Measurements from ENCODE around the gene RGPD5. TPM values are rescaled to one million over a fixed set of nuclear protein-coding genes. Genes with fewer than 3 reads are reported as not detected.
"Not testable (repeated sequence)": the region's sequence is repeated elsewhere in the genome, so short reads cannot be mapped to it uniquely, and the experiment has no call there.

RGPD5 gene
- polyA plus RNA-seq, 2 of the 4 experiments (the other 2 are of a cell fraction), result 9.8 to 24.8 TPM

- H3K4me2 ChIP-seq; FAIRE-seq; POLR2A ChIA-PET; CTCF ChIA-PET; ATAC-seq; H3K27ac ChIP-seq; H3K4me3 ChIP-seq; H3K9me3 ChIP-seq; DNase-seq (ENCODE audit: low read depth in 1 of 2, low spot score in 1 of 2); H3K4me1 ChIP-seq: not testable (repeated sequence)
- WGBS (ENCODE audit: missing lambda C conversion rate), result no CpG with 5 or more reads among the region's 6 CpGs
Measured at GRCh38 chr2:109894141-109894540, 100.0 kb downstream of the RGPD5 start.

GRCh38 chr2:109895090-109895869, 101.2 kb downstream of the RGPD5 start:
- DNase-seq (ENCODE audit: low read depth in 1 of 2, low spot score in 1 of 2); H3K4me3 ChIP-seq; H3K4me1 ChIP-seq; POLR2A ChIA-PET; ATAC-seq; H3K9me3 ChIP-seq; FAIRE-seq; H3K4me2 ChIP-seq; CTCF ChIA-PET; H3K27ac ChIP-seq: not testable (repeated sequence)
- no CpG with 5 or more reads among the region's 3 CpGs for WGBS (ENCODE audit: missing lambda C conversion rate)

- POLR2A ChIA-PET, FAIRE-seq, H3K4me1 ChIP-seq: not testable (repeated sequence)
Measured at GRCh38 chr2:109896212-109896611, 102.1 kb downstream of the RGPD5 start.

GRCh38 chr2:109897769-109898461, 103.8 kb downstream of the RGPD5 start:
- H3K4me2 ChIP-seq; H3K4me1 ChIP-seq; DNase-seq (ENCODE audit: low read depth in 1 of 2, low spot score in 1 of 2); H3K4me3 ChIP-seq; H3K9me3 ChIP-seq; POLR2A ChIA-PET; FAIRE-seq; H3K27ac ChIP-seq; CTCF ChIA-PET: not testable (repeated sequence)
- peak; percentile 15 to 50; a peak in 3 of 6 replicates for ATAC-seq
- WGBS (ENCODE audit: missing lambda C conversion rate), result no CpG with 5 or more reads among the region's 8 CpGs

More at GRCh38 chr2:109896212-109896611, 102.1 kb downstream of the RGPD5 start:
- DNase-seq (ENCODE audit: low read depth in 1 of 2, low spot score in 1 of 2); H3K4me3 ChIP-seq; CTCF ChIA-PET; H3K27ac ChIP-seq; H3K9me3 ChIP-seq; H3K4me2 ChIP-seq: not testable (repeated sequence)
- no CpG with 5 or more reads among the region's 4 CpGs for WGBS (ENCODE audit: missing lambda C conversion rate)
- peak; percentile 84 to 92 for ATAC-seq

GRCh38 chr2:109898462-109899336, 104.6 kb downstream of the RGPD5 start, which contains the start of gene LIMS3:
TSS of gene LIMS3 (plus strand) at chr2:109898688. CDS start at chr2:109898729, 41 bp downstream.
- DNase-seq (ENCODE audit: low read depth in 1 of 2, low spot score in 1 of 2); H3K9me3 ChIP-seq; H3K27ac ChIP-seq; H3K4me2 ChIP-seq; H3K4me1 ChIP-seq; CTCF ChIA-PET; POLR2A ChIA-PET; H3K4me3 ChIP-seq; FAIRE-seq: not testable (repeated sequence)
- peak in 1 of 2 experiments; percentile 32; a peak in 3 of 6 replicates for ATAC-seq
- no CpG with 5 or more reads among the region's 28 CpGs for WGBS (ENCODE audit: missing lambda C conversion rate)

GRCh38 chr2:109905796-109906195, 111.7 kb downstream of the RGPD5 start:
- DNase-seq (ENCODE audit: low read depth in 1 of 2, low spot score in 1 of 2); CTCF ChIA-PET; H3K9me3 ChIP-seq; FAIRE-seq; H3K4me3 ChIP-seq; POLR2A ChIA-PET; H3K4me2 ChIP-seq; H3K4me1 ChIP-seq; H3K27ac ChIP-seq: not testable (repeated sequence)
- ATAC-seq, result peak; percentile 91 to 92
- WGBS (ENCODE audit: missing lambda C conversion rate), result no CpG with 5 or more reads among the region's 8 CpGs

Other genes with a start within 250 kb of the RGPD5 start
- 76.9 and 87.6 TPM in 2 replicates for gene SEPTIN10, start 180.3 kb upstream of the RGPD5 start, polyA plus RNA-seq (2011; rRNA removed)
- gene SEPTIN10, start 180.3 kb upstream of the RGPD5 start, polyA plus RNA-seq (2017; fragmentation: RNase III; extraction: RNeasy Plus Mini Kit Qiagen cat#74134 plus additional on column Dnase treatment), result 84.8 to 95.0 TPM (median 93.1 TPM) in 3 replicates
- 9.9 and 13.7 TPM in 2 replicates for gene SOWAHC, start 179.9 kb upstream of the RGPD5 start, polyA plus RNA-seq (2011; rRNA removed)
- gene SOWAHC, start 179.9 kb upstream of the RGPD5 start, polyA plus RNA-seq (2017; fragmentation: RNase III; extraction: RNeasy Plus Mini Kit Qiagen cat#74134 plus additional on column Dnase treatment), result 11.7 to 14.2 TPM (median 13.4 TPM) in 3 replicates
- not detected in 2 replicates for gene LIMS3, start 104.4 kb downstream of the RGPD5 start, polyA plus RNA-seq (2011; rRNA removed)
- gene LIMS3, start 104.4 kb downstream of the RGPD5 start, polyA plus RNA-seq (2017; fragmentation: RNase III; extraction: RNeasy Plus Mini Kit Qiagen cat#74134 plus additional on column Dnase treatment), result not detected in 3 replicates